ENCODE measurements around the gene MAP4K3.
"Not testable (repeated sequence)": the region's sequence is repeated elsewhere in the genome, so short reads cannot be mapped to it uniquely, and the experiment has no call there.

Gene MAP4K3

DNA sequence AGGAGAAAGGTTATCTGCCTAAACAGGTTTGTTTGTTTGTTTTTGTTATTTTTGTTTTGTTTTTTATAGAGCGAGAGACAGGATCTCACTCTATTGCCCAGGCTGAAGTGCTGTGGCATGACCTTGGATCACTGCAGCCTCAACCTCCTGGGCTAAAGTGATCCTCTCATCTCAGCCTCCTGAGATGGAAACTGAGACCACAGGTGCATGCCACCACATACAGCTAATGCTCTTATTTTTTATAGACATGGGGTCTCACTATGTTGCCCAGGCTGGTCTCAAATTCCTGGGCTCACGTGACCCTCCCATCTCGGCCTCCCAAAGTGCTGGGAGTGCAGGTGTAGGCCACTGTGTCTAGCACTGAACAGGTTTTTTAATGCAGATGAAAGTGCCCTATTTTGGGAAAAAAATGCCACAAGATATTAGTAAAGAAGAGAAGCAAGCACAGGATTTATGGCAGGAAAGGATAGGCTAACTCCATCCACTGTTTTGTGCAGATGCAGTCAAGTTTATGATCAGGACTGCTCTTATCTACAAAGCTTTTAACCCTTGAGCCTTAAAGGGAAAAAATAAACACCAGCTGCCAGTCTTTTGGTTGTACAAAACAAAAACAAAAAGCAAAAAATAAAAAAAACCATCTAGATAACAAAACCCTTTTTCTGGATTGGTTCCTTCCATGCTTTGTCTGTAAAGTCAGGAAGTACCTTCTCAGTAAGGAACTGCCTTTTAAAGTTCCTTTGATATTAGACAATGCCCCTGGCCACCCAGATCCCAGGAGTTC lies 29.4 kb downstream of the MAP4K3 start:
- no peak for DNase-seq

DNA sequence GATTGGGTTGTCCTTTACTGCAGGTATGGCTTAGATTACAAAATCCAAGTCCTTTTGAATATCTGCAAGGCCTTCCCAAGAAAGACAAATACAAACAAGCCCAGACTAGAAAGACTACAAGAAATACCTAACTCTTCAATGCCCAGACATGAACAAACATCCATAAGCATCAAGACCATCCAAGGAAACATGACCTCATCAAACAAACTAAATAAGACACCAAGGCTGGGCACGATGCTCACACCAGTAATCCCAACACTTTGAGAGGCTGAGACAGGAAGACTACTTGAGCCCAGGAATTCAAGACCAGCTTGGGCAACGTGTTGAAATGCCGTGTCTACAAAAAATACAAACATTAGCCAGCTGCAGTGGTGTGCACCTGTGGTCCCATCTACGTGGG lies 31.7 kb downstream of the MAP4K3 start:
- no peak for DNase-seq

DNA sequence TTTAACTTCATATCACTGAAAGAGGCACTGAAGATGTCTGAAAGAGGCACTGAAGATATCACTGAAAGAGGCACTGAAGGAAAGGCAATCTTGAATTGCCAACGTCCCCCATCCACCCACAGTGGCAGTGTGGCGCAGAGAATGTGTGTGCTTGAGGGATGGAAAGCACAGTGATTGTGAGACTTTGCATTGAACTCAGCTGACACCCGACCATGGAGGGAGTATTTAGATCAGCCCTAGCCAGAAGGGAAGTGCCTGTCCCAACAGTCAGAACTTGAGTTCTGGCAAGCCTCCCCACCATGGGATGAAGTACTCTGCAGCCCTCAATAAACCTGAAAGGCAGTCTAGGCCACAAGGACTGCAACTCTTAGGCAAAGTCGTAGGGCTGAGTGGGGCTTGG lies 33.8 kb downstream of the MAP4K3 start:
- no peak for DNase-seq

DNA sequence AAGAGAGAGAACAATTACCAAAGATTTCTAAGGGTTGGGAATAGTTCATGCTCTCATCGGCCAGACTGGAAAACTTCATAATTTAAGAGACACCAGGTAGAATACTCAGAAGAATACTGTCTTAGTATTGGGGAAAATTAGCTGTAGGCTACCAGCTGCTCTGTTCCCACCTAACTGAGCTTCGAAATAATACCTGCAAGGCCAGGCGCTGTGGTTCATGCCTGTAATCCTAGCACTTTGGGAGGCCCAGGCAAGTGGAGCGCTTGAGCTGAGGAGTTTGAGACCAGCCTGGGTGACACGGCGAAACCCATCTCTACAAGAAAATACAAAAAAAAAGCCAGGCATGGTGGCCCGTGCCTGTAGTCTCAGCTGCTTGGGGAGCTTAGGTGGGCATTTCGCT lies 35.8 kb downstream of the MAP4K3 start:
- no peak for DNase-seq

DNA sequence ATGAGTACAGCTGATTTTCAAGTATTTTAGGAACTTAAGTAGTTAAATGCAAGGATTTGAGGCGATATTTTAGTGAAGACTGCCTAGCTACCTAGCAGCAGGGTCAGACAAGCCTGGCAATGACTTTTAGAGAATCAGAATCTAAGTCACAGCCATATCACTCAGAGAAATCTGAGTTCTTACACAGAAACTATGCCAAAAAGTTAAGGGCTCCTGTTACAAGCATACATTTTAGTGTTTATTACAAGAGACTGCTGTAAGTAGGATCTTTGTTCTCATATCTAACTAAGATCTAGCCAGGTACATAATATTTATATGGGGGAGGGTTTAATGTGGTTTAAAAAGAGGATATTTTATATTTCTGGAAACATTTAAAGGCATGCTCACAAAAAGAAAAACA lies 37.5 kb downstream of the MAP4K3 start:
- DNase-seq: no peak

DNA sequence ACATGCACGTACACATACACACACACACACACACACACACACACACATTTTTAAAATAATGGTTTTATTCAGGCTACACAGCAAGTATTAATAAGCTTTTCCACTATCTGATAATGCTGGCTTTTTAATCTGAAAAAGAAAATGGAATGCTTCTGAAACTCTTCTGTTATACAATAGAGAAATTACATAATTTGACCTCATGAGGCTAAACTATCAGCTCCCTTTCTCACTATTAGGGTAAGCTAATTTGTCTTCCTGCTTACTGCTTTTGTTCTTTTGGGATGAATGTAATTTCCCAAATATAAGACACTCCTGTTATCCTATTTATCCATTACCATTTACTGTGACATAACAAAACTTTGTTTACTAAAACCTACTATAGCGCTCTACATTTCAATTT lies 41.8 kb downstream of the MAP4K3 start:
- no peak for DNase-seq

DNA sequence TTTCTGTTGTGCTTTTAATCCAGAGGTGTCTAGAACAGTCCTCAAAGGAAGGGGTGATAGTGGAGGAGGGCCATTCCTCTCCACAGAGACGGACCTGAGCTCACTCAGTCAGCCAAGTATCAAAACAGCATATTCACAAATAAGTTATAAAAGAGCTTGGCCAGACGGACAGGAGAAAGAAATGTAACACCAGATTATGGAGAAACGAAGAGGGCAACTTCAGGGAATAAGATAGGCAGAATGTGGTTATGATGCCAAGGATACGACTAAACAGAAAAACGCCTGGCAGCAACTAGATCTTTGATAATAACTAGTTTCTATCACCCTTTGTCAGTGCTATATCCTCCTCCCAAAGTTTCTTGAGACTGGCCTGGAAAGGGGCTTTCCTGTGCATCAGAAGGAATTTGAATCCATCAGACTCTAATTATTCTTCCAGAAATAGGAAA lies 42.5 kb downstream of the MAP4K3 start:
- DNase-seq: no peak

DNA sequence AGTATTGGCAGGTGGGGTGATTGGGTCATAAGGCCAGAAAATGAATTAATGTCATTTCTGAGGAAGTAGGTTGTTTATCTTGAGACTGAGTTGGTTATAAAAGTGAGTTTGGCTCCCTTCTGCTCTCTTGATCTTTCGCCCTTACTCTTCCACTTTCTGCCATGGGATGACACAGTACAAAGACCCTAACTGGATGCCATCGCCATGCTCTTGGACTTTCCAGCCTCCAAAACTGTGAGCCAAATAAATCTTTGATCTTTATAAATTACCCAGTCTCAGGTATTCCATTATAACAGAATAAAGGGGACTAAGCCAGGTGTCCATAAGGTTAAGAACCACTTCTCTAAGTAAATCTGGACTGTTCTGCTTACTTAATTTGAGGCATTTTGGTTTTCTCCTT lies 44.4 kb downstream of the MAP4K3 start:
- DNase-seq: no peak

DNA sequence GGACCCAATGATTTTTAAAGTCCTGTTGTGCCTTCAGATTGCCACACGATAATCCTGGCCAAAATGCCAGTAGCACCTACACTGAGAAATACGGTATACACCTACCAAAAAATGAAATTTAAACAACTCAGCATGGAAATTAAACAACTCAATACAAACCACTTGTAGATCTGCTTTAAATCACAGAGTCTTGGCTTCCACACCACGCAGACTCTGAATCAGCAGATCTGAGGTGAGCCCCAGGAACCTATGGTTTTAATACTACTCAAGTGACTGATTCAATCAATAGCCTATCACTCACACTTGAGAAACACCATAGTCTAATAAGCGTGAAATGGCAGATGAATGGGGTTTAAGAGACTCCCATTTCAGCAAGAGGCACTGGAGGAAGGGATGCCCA lies 46.9 kb downstream of the MAP4K3 start:
- DNase-seq: no peak

DNA sequence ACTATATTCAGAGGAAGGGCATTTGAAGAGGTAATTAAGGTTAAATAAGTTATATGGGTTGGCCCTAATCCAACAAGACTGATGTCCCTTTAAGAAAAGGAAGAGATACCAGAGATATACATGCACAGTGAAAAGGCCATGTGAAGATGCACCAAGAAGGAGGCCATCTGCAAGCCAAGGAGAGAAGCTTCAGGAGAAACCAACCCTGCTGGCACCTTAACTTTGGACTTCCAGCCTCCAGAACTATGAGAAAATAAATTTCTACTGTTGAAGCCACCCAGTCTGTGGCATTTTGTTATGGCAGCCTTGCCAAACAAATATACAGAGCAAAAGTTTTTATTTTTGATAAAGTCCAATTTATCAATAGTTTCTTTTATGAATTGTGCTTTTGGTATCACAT lies 51.0 kb downstream of the MAP4K3 start:
- DNase-seq: no peak

DNA sequence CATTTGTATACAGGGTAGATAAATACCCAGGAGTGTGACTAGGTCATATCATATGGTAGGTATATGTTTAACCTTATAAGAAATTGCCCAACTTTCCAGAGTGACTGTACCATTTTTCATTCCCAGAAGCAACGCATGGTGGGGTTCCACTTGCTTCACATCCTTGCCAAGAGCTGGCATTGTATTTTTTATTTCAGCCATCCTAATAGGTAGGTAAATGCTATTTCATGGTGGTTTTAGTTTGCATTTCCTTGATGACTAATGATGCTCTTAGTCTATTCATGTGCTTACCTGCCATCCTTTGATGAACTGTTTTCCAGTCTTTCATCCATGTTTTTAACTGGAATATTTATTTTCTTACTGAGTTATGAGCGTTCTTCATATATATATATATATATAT lies 51.9 kb downstream of the MAP4K3 start:
- DNase-seq: no peak

DNA sequence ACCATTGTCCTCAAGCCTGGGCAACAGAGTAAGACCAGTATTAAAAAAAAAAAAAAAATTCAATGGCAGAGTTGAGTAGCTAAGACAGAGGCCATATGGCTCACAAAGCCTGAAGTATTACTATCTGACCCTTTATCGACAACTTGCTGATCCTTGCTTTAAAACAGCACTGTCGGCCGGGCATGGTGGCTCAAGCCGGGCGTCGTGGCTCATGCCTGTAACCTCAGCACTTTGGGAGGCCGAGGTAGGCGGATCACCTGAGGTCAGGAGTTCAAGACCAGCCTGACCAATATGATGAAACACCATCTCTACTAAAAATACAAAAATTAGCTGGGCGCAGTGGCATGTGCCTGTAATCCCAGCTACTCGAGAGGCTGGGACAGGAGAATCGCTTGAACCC lies 53.0 kb downstream of the MAP4K3 start:
- DNase-seq: not testable (repeated sequence)

DNA sequence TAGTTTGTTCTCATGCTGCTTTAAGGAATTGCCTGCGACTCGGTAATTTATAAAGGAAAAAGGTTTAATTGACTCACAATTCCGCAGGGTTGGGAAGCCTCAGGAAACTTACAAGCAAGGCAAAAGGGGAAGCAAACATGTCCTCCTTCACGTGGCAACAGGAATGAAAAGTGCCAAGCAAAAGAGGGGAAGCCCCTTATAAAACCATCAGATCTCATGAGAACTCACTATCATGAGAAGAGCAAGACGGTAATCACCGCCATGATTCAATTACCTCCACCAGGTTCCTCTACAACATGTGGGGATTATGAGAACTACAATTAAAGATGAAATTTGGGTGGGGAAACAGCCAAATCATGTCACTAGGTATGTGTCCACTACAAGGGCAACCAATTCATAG lies 53.9 kb downstream of the MAP4K3 start:
- no peak for DNase-seq

DNA sequence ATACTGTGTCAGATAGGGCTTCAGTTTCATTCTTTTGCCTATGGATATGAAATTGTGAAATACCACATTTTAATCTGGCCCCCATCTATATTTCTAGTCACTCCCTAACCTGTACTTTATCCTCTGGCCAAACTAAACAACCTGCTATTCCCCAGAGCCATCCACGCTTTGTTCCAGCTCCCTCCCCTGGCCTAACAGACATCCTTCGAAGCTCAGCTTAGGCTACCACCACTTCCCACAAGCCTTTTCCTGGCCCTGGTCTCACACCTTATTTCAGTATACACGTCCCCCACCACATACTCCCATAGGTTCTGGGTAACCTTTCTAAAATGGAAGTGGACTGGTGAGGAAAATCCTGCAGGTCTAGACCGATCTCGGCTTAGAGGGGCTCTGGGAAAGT lies 55.4 kb downstream of the MAP4K3 start:
- no peak for DNase-seq

DNA sequence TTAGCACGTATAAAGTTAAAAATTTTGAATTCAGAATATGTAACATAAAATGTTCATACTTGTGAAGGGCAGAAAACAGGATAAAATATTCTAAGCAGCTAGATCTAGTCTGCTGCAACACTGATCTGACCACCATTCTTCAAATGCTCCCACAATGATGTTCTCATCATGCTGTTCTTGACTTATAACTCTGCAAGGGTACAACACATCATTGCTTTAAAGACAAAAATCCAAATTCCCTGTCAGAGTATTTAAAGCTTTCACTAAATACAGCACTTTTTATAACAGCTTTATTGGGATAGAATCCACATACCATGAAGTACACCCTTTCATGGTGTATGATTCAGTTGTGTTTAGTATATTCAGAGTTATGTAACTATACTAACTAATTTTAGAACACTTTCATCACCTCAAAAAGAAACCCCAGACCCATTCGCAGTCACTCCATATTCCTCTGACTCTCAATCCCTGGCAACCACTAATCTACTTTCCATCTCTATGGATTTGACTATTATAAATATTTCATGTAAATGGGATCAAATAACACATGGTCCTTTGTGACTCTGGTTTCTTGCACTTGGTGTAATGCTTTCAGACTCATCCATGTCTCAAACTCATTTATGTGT lies 56.4 kb downstream of the MAP4K3 start:
- no peak for DNase-seq

DNA sequence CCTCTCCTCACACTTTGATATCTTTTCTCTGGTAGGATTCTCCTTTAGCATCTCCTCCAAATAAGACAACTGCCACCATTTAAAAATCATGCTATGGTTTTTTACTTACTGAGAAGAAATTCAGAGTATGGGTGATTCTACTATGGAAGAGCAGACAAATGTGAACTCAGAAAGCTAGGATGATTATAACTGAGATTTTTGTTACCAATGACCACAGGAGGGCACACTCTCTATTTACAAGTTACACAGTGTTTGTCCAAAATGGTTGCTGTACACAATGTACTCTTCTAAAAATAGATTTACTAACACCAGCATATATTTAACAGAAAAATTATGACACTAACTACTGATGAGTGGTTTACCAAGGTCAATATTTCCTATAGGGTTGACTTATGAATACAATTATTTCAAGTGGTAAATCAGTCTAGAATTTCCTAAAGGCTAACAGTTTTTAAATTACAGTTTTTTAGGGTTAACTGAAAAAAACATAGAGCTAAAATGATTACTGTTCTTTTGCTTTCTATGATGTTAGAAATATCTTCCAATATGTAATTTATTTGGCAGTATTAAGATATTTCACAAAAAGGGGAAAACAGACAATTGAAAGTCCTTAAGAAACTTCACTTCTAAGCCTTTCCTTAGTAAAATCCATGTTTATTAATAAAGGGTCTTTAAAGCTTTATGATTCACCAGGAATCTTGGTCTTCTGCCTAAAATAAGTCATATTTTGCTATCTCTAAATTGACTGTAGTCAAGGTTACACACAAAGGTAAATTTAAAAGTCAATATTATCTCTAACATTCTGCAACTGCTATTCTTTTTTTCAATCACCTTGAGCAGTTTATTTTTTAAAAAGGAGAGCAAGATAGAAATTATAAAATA lies 57.2 kb downstream of the MAP4K3 start:
- DNase-seq: no peak

DNA sequence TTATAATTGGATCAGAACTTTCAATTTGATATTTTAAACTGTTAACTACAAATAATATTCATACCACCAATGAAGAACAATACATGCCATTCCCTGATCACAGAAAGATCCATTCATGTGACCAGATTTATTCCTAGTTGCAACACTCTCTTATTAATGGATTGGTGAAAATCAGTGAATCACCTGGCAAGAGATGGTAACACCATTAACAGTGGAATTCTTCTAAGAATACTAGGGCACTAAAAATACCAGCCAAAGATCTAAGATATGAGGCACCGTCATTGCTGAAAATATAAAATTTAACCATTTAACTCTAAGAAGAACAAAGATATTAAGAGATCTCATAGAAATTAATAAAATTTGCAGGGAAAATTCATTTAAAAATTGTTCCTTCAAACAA lies 58.1 kb downstream of the MAP4K3 start:
- DNase-seq: no peak

DNA sequence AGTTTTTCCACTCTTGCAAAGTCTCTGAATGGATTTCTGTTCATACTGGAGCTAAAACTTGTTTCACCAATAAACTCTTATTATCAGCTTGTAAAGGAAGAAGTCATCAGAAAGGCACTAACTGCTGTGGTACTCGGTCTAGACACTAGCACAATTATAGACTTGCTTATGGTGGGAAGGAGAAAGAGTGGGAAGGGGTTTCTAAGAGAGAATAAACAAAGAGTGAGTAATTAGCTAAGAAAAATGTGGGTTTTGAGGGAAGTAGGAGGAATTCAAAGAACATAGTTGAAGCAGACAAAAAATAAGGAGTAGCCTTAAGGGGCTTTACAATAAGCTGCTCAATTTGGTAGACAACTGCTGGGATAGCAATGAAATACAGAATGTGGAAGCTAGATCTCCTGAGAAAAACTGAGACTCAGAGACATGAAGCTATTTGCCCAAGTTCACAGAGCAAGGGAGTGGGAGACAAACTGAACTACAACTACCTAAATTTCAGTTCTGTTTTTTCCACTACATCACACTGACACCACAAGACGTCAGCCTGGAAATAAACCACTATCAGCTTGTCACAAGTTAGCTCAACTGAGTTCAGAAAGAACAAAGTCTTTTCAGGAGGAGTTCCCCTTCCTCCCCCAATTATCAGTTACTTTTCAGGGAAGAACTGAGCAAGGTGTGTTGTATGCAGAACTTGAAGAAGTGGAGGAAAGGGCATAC lies 59.7 kb downstream of the MAP4K3 start:
- no peak for DNase-seq

DNA sequence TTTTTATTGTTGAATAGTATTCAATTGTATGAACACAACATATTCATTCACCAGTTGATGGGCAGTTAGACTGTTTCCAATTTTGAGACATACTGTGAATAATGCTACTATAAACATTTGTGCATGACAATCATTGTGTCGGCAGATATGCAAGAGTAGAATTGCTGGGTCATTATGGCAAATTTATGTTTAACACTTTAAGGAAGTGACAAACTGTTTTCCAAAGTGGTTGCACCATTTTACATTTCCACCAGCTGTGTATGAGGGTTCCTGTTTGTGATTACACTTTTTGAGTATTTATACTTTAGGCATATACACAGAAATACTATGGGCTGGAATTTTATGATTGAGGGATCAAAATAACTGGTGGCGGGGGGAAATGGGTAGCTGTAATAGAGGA lies 61.2 kb downstream of the MAP4K3 start:
- DNase-seq: no peak

DNA sequence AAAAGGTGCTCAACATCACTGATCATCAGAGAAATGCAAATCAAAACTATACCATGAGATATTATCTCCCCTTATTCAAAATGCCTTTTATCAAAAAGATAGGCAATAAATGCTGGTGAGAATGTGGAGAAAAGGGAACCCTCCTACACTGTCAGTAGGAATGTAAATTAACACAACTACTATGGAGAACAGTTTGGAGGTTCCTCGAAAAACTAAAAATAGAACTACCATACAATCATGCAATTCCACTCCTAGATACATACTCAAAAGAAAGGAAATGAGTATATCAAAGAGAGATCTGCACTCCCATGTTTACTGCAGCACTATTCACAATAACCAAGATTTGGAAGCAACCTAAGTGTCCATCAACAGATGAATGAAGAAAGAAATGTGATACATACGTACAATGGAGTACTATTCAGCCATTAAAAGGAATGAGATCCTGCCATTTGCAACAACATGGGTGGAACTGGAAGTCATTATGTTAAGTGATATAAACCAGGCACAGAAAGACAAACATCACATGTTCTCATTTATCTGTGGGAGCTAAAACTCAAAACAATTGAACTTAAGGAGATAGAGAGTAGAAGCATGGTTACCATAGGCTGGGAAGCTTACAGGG lies 63.8 kb downstream of the MAP4K3 start:
- DNase-seq: no peak

DNA sequence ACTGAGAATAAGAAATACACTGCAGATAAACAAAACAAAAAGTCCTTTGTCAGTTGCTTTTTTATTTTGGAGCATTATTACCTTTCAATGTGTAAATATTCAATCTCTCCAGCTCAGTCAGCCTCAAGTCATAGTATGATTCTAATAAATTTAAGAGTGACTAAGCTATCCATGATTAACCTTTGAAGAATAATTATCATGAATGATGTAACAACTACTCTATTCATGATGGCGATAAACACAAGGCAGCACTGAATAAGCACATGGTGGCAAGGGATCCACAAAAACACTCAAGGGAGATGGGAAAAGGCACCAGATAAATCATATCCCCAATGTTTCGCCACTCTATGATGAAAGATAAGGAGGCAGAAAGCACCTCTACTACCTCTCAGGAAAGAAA lies 67.0 kb downstream of the MAP4K3 start:
- DNase-seq: no peak

DNA sequence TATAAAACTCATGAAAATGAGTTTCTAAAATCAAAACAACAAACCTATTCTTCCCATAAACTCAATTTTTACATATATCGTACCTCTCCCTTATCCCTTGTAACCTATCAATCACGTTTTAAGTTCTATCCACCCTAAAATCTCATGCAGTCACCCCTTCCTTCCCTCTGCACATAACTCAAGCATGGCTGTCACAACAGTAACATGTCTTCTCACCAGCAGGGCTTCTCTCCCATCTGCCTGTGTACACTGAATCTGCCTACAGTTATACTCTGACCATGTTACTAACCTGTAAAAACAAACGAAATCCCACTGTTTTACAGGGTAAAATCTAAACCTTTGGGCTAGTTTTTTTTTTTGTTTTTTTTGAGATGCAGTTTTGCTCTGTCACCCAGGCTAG lies 68.2 kb downstream of the MAP4K3 start:
- no peak for DNase-seq

DNA sequence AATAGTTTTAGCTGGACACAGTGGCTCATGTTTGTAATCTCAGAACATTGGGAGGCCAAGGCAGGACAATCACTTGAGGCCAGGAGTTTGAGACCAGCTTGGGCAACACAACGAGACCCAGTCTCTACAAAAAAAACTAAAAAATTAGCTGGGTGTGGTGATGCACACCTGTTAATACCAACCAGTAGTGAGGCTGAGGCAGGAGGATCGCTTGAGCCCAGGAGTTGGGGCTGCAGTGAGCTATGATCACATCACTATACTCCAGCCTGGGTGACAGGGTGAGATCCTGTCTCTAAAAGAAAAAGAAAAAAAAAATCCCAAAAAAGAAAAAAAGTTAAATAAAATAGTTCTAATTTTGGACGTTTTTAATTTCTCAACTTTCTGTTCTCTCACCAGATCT lies 68.7 kb downstream of the MAP4K3 start:
- no peak for DNase-seq
